DMS79 (cell line): Measurements from ENCODE around the gene GRID2.
A peak's percentile ranks its signal among the peaks of the same experiment; 100 is the strongest.

Experiments
- DNase-seq: peaks from one replicate; lab custom pipeline; 2025; lab: John Stamatoyannopoulos, UW

The GRID2 gene

GRCh38 chr4:93751411-93751810 lies 1447.6 kb downstream of the GRID2 start:
- DNase-seq, result no peak

- DNase-seq, result no peak
Measured at GRCh38 chr4:93756101-93756500, 1452.3 kb downstream of the GRID2 start.

- DNase-seq, result no peak
Measured at GRCh38 chr4:93759506-93759905, 1455.7 kb downstream of the GRID2 start.

GRCh38 chr4:93760284-93760683 lies 1456.5 kb downstream of the GRID2 start:
- no peak for DNase-seq

- DNase-seq, result no peak
Measured at GRCh38 chr4:93761286-93761685, 1457.5 kb downstream of the GRID2 start.

- peak; percentile 7 for DNase-seq
Measured at GRCh38 chr4:93764639-93765246, 1461.0 kb downstream of the GRID2 start.

GRCh38 chr4:93767917-93768316 lies 1464.2 kb downstream of the GRID2 start:
- DNase-seq, result no peak

GRCh38 chr4:93770201-93770600 lies 1466.4 kb downstream of the GRID2 start:
- DNase-seq, result no peak

GRCh38 chr4:93771640-93772411 lies 1468.1 kb downstream of the GRID2 start:
- DNase-seq, result no peak

GRCh38 chr4:93772858-93773257 lies 1469.1 kb downstream of the GRID2 start:
- DNase-seq, result no peak

GRCh38 chr4:93775551-93775950 lies 1471.8 kb downstream of the GRID2 start:
- DNase-seq, result no peak

GRCh38 chr4:93776386-93777080 lies 1472.8 kb downstream of the GRID2 start:
- DNase-seq, result no peak

- DNase-seq, result no peak
Measured at GRCh38 chr4:93777081-93777460, 1473.3 kb downstream of the GRID2 start.

- DNase-seq, result no peak
Measured at GRCh38 chr4:93779228-93779627, 1475.5 kb downstream of the GRID2 start.

- DNase-seq, result no peak
Measured at GRCh38 chr4:93780080-93780479, 1476.3 kb downstream of the GRID2 start.

GRCh38 chr4:93781198-93781597 lies 1477.4 kb downstream of the GRID2 start:
- no peak for DNase-seq

- DNase-seq, result no peak
Measured at GRCh38 chr4:93786149-93786548, 1482.4 kb downstream of the GRID2 start.

- DNase-seq, result no peak
Measured at GRCh38 chr4:93788712-93789111, 1484.9 kb downstream of the GRID2 start.

GRCh38 chr4:93791570-93792195 lies 1487.9 kb downstream of the GRID2 start:
- no peak for DNase-seq

- DNase-seq, result no peak
Measured at GRCh38 chr4:93802045-93802444, 1498.3 kb downstream of the GRID2 start.

GRCh38 chr4:93809773-93810172 lies 1506.0 kb downstream of the GRID2 start:
- DNase-seq, result no peak

- DNase-seq, result no peak
Measured at GRCh38 chr4:93810340-93810992, 1506.7 kb downstream of the GRID2 start.
